Stimulated activated CD4-positive, alpha-beta T cell treated with anti-CD3 and anti-CD28 coated beads, TNF-alpha, amount 100 ng/mL, for 24 hours (primary cell): ENCODE data around the gene TBXA2R.
"Not testable (repeated sequence)": the region's sequence is repeated elsewhere in the genome, so short reads cannot be mapped to it uniquely, and the experiment has no call there.

Experiments used
- DNase-seq, 3 experiments: peaks; one replicate each; pipeline ENCODE4 v3.0.0-alpha.2; 2020; ENCODE audit warnings: low read depth in 3 of 3

TBXA2R gene

DNA sequence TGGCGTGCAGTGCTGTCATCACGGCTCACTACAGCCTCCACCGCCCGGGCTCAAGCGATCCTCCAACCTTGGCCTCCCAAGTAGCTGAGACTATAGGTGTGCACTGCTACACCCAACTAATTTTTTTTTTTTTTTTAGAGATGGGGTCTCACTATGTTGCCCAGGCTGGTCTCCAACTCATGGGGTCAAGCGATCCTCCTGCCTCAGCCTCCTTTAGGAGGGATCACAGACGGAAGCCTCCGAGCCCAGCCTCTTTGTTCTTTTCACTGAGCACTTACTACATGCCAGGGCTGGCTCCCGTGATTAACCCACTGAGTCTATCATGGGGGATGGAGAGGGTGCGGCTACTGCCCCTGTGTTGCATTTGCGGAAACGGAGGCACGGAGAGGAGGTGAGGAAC is 32.8 kb upstream of the TBXA2R start:
- DNase-seq, result no peak

DNA sequence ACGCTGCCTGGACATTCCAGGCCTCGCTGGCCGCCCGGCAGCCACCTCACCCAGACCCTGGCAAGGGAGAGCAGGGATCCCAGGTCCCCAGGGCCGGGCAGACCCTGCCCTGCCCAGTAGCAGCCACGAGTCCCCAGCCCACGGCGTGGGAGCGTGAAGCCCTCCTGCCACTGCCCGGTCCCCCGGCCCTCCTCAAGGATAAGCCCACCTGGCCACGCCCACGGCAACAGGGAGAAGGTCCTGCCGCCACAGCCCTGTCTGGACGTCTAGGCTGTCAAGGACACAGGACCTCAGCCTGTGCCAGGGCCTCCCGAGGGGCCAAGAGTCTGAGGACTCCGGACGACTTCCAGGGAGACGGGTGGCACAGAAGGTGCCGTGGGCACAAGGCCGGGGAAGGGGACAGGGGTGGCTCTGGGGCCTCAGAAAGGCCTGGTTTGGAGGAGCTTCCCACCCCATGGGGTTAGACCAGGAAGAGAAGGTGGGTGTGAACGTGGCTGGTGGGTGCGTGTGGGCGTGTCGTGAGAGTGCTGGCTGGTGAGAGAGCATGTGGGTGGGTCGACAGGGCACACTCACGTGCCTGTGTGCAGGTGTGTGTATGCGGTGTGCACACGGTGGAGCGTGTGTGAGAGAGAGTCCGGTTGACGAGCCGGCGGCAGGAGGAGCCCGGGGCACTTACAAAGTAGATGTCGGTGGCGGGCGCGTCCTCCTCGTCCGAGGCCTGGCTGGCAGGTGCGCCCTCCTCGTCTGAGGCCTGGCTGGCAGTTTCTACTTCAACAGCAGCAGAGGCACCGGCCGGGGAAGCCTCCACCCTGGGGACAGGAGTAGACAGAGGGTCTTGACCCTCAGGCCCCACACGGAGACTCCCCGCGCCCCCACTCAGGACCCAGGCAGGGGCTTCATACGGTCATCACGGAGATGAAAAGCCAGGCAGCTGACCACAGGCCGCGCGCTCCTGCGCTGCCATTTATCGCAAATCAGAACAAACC is 31.8 kb upstream of the TBXA2R start:
- DNase-seq, result no peak

DNA sequence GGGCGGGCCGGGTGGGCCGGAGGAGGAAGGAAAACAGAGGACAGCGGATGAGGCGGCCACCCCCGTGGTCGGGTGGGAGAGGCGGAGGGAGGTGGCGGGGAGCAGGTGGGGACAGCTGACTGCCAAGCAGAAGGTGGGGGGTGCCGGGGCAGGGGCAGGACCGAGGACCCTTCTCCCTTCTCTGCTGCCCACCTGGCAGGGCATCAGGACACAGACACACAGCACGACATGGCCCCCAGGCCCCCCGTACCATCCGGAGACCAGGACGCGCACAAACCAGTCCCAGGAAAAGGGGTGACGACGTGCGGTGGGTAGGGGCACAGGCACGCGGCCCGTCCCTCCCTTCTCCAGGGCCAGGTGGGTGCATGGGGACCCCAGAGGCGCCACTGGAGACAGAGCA is 30.9 kb upstream of the TBXA2R start:
- no peak for DNase-seq

DNA sequence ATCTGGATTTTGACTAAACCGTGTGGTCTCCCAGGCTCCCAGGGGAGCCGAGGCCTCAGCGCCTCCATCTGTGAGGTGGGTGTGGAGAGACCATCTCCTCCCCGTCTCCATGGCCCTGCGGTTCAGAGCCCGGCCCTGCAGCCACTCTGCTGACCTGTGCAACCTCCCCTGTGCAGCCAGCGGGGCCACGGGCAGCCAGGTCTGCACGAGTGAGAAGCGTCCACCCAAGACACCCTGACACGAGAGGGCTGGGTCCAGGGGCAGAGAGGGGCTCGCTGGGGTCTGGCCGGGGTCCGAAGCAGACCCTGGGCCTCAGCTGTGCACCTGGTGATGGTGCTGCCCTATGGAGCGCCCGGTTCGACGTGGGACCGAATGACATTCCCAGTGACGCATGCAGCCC is 30.3 kb upstream of the TBXA2R start:
- no peak for DNase-seq

DNA sequence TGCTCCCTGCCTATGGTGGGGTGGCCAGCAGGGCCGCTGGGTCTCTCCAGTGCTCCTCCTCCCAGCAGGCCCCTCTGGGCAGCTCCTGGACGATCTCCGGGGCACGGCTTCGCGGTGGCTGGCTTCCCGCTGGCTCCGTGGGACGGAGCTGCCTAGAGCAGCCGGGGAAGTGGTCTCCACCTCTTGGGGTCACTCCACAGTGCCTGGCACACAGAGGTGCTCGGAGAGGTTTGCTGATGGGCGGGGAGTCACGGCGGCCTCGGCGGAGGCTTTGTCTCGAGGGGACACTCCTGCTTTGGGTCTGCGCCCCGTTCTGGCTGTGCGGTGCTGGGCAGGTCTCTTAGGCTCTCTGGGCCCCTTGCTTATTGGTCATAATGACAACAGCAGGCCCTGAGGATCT is 29.8 kb upstream of the TBXA2R start:
- no peak for DNase-seq

DNA sequence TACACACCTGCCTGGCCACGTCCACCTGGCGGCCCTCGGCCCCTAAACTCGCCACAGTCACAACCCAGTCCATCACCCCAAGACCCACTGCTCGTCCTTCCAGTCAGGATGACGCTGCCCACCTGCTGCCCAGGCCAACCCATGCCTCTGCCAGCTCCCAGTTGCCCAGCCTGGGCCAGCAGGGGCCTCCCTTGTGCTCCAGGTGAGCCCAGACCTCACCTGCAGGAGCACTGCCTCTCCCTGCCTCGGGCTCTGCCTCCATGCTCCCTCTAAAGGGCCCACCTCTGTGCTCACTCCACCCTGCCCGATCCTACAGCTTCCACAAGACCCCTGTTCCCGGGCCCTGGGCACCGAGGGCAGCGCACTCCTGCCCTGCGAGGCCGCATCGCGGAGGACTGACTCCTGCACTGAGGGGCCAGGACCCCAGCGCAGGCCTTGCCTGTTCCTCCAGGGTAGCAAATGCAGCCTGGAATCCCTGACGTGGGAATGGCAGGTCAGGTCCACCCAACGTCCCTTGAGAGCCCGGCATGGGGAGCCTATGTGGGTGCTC is 27.9 kb upstream of the TBXA2R start:
- DNase-seq, result no peak

DNA sequence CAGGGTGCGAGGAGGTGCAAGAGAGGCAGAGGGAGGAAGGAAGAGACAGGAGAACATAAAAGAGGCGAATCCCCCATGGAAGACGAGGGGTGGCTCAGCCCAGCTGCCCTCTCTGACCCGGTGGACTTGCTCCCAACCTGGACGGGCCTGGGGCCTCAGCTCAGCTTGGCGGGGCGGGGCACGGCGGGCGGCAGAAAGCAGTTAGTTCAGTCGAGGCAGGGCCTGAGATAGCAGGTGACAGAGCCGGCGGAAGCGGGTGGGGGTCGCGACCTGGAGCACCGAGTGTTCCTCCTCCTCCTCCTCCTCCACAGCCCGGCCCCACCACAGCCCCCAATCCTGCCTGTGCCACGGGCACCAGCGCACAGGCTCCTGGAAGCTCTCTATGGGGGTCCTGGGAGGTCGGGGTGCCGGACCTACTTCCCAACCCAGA is 26.9 kb upstream of the TBXA2R start:
- DNase-seq, result no peak

DNA sequence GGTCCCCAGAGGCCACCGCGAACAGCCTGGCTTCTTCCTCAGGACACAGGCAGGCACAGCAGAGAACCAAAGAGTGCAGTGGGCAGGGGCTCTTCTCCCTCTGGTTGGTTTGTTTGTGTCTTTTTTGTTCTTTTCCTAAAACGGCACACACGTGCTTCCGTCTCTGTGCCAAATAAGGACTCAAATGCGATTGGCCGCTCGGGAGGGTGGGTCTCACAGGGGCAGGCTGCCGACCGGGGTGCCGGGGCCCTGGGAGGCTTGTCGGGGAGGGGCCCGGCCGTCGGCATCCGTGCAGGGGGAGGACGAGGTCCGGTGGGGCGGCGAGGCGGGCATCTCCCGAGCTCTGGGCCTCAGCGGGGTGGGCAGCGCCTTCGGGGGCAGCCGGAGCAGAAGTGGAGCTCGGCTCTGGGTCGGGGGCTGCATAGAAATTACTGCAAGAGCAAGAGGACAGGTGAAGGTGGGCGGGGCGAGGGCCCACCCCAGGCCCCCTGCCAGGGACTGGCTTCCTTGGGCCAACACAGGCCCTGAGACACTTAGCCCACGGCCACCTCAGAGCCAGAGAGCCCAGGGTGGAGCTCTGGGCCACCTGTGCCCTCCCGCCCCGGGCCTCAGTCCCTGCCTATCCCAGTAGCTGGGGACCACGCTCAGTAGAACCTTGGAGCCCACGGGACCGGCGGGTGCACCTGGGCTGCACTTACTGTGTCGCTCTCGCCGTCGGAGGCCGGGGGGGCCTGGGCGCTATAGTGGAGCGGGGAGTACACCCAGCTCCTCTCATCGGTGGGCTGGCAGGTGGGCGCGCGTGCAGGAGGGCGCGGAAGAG is 26.3 kb upstream of the TBXA2R start:
- DNase-seq, result no peak

DNA sequence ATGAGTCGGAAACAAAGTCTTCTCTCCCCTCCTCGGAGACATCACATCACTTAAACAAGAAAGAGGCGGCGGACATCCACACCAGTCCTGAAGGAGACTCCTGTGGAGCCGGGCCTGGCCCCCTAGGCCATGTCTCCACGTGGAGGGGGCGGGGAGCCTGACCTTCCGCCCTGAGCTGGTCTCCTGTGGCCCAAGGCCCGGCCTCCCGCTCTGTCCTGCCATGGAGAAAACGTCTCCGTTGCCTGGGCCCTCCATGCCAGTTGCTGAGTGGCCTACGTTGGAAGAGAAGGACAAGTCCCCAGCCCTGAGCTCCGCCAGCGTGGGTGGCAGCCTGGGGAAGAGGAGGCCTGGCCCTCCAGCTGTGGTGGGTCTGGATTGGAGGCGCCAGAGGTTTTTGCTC is 25.4 kb upstream of the TBXA2R start:
- no peak for DNase-seq

DNA sequence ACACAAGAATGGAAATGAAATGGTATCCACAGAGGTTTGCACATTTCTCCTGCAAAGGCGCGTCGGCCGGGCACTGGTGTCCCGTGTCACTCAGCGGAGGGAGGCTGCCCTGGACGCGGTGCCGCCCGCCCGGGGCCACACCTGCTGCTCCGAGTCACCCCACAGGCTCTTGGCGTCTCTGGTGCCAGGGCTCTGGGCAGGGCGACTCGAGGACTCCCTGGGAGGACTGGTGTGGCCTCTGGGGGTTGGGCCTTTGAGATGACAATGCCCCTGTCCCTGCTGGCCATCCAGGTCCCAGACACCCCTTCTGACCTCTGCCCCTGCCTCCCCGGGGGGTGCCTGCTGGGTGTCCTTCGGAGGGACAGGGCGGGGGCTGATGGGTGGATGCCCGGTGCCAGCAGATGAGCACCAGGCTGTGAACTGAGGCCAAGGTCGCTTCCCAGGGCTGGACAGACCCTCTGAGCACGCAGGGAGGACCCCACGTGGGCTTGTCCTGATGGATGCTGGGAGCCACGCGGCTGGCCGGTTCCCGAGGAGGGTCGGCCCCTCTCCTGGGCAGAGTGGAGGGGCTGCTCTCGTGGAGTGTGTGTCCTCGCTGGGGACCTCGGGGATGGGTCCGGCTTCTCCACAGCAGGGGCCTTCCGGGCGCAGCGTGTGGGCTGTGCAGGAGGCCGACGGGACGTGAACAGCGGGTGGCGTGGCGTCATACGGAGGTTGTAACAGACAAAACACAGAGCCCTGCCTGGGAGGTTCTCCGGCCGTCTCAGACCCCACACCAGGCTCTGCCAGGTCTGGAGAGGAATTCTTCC is 24.6 kb upstream of the TBXA2R start:
- DNase-seq, result no peak

DNA sequence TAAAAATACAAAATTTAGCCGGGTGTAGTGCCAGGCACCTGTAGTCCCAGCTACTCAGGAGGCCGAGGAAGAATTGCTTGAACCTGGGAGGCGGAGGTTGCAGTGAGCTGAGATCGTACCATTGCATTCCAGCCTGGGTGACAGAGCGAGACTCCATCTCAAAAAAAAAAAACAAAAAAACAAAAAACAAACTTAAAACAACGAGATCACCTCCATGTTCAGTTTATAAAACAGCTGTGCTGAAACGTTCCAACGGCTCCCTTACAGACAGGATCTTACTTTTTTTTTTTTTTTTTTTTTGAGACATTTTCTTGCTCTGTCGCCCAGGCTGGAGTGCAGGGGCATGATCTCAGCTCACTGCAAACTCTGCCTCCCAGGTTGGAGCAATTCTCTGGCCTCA is 22.1 kb upstream of the TBXA2R start:
- DNase-seq, result not testable (repeated sequence)

DNA sequence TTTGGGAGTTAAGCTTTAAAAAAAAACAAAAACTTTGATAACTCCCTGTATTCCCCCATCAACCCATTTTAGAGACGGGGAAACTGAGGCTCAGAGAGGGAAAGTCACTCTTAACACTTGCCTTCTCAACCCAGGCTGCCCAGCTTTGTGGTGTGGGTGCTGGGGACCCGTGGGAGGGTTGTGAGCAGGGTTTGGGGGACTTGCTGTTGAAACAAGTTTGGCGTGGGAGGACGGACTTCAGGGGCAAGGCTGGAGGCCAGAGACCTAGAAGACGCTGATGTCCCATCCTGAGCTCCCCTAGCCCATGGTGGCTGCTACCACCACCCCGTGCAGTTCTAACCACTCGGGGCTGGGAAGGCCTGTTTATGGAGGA is 20.7 kb upstream of the TBXA2R start:
- no peak for DNase-seq

DNA sequence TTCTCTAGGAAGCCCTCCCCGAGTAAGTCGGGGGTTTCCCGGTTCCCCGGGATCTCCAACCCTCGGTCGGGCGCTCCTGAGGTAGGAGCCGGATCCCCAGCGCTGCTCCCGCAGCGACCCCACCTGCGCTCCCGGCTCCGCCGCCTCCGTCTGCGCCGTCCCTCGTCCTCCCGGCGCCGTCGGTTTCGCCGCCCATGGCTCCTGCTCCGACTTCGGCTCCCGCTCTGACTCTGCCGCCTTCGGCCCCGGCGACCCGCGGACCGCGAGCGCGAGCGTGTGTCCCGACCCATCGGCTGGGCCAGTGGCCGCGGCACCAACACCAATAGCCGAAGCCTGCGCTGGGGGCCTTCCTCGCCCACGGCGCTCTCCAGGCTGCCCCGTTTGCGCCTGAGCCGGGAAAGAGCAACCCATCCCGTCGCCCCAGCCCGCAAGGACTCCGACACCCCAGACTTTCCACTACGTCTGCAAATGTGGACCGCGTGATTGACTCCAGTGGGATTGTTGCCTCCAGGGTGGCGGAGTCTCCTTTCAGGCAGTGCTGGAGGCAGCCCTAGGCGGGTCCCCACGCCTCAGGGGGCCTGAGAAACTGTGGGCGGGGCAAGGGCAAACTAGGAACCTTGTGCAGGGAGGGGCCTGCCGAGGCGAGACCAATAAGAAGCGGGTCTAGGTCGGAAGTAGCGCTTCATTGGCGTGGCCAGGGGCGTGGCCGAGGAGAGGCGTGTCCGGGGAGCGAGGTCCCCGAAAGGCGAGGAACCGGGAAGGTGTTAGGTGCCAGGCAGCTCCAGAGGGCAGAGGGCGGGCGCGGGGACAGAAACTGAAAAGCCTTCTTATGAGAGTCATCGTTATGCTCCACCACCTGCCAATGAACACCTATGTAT is 20.0 kb upstream of the TBXA2R start, which contains the start of gene CACTIN:
CACTIN (minus strand) TSS at position 318 of the 878 bp plus-strand sequence; CDS start at position 290, 28 bp downstream.
- peak; percentile 97 to 99 (median 98) for DNase-seq

DNA sequence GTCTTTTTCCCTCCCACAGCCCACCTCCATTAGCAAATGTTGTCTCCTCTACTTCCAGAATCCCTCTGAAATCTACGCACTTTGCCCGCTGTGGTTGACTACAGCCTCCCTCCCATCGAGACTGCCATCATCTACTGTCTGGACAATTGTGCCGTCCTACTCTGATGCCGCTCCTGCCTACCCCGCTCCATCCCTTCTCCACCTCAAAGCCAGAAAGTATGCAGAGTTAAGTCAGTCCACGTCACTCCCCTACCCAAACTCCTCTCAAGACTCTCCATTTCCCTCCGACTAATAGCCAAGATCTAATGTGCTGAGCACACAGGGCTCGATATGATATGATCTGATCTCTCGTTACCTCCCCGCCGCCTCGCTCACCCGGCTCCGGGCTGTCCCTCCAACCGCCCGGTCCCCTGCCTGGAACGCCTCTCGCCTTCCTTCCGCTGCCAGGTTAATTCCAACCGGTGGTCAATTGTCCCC is 19.4 kb upstream of the TBXA2R start:
- no peak for DNase-seq

DNA sequence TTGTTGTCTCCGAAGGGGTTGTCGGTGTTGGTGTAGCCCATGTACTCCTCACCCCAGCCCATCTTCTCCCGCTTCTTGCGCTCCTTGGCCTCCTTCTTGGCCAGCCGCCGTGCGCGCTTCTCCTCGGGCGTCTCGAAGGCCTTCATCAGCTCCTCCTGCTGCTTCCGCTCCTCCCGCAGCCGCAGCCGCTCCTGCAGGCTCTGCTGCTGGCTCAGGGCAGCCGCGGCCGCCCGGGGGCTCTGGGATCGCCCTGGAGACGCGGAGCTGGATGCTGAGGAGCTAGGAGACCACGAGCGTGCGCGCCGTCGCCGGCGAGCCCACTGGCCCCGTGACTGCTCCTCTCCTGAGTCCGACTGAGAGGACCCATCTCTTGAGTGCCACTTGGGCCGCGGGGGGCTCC is 17.0 kb upstream of the TBXA2R start:
- DNase-seq, result no peak

DNA sequence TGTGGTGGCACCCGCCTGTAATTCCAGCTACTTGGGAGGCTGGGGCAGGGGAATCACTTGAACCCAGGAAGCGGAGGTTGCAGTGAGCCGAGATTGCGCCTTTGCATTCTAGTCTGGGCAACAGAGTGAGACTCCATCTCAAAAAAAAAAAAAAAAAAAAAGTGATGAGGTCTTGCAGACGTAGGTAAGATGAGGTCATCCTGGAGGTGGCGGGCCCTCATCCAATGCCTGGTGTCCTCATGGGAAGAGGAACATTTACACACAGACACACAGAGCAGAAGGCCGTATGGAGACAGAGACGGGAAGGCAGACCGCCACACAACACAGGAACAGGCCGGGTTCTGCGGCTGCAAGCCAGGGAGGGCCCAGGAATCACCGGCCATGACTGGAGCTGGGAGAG is 15.5 kb upstream of the TBXA2R start:
- no peak for DNase-seq

DNA sequence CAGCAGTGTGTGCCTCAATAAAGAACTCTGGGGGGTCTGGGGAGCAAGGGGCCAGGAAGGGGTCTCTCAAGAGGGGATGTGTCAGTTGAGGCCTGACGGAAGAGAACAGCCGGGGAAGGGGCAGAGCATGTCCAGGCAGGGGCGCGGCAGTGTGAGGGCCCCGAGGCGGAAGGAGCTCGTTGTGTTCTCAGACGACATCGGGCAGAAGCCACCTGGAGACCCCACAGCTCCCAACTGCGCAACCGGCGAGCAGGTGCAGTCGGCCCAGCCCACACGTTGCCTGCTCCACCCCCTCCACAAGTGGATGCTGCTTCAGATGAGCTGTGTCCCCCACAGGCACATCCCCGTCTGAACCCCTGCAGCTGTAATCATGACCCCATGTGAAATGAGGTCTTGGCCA is 15.0 kb upstream of the TBXA2R start:
- no peak for DNase-seq

DNA sequence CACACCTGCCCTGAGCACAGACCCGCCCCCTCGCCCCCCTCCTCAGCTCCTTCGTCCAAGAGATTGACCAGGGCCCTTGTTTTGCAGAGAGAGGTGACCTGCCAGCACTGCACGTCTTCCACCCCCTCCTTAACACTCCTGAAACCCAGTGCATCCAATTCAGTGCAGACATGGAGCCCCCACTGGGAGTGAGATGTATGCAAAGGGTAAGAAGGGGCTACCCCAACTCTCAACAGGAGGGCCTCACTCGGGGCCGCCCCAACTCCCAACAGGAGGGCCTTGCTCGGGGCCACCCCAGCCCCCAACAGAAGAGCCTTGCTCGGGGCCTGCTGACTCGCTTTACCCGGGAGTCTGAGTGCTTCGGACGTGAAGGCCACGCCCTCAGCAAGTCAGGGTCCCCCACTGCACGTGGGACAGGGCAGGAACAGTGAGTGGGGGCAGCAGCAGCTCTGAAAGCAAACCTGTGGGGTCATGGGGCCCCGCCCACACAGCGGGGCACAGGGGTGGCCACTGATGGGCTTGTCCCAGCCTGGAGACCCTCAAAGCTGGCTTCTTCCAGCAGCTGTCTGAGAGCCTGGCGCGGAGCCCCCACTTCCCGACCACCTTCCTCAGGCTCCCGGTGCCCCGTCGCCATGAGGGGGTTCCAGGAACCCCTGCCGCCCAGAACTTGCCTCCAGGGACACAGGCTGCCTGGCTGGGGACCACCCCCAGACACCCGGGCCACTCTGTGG is 14.3 kb upstream of the TBXA2R start:
- no peak for DNase-seq

DNA sequence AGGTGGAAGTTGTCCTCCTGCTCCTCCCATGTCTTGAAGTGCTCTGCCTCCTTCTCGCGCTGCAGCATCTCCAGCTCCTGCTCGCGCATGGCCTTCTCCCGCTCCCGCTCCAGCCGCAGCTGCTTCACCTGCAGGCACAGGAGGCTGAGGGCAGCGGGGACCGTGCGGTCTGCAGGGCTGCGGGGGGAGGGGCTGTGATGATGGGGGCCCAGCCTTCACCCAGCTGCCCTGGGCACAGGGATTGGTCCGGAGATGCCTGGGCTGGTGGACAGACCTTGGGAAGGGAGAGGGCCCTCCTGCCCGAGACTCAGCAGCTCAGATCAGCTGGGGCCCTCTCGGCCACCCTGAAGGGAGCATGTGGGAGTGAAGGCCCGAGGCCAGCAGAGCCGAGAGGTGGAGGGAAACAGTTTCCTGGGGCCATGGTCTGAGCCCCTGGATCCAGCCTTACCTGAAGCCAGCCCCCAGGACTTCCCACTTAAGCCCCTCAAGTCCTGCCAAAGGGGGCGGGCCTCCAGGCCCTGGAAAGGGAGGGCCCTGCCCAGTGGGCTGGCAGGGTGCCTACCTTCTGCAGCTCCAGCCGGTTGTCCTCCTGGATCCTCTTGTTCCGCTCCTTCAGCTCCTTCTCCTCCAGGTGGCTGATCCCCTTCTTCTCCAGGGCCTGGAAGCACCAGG is 13.6 kb upstream of the TBXA2R start:
- no peak for DNase-seq
